ENCODE results near the gene DGKZ.

DNA sequence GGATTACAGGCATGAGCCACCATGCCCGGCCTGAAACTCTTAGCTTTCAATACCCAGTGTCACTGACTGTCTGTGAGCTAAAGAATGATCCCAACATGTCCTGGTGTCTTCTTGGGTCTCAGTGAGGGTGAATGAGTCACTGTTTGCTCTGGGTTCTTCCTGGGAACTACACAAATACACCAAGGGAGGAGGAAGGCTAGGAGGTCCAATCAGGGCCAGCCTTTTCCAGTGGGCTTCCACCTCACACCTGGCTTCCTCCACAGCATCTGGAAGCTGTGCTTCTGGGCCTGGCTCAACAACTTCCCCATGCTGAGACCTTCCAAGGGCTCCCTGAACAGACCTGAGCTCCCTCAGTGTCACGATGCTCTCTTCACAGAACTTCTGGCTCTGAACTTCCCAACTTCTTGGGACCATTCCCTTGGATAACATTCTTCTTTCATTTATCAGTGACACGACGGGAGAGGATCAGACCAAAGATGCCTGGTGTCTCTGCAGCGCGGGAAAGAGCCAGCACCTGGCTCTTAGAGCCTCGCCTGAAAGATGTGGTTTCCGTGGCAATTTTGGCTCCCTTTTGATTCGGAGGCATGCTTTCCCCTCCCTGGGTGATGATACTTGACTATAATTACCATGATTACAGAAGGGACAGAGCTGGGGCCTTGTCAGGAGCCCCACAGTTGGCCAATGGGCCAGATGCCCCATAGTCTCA, 66.7 kb downstream of the DGKZ start:
- TF ChIP-seq, protein P1, sequence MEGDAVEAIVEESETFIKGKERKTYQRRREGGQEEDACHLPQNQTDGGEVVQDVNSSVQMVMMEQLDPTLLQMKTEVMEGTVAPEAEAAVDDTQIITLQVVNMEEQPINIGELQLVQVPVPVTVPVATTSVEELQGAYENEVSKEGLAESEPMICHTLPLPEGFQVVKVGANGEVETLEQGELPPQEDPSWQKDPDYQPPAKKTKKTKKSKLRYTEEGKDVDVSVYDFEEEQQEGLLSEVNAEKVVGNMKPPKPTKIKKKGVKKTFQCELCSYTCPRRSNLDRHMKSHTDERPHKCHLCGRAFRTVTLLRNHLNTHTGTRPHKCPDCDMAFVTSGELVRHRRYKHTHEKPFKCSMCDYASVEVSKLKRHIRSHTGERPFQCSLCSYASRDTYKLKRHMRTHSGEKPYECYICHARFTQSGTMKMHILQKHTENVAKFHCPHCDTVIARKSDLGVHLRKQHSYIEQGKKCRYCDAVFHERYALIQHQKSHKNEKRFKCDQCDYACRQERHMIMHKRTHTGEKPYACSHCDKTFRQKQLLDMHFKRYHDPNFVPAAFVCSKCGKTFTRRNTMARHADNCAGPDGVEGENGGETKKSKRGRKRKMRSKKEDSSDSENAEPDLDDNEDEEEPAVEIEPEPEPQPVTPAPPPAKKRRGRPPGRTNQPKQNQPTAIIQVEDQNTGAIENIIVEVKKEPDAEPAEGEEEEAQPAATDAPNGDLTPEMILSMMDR (IDR thresholded peaks at IDR 0.05; ENCODE audit: low read depth, low read length): no peak
- no peak for TF ChIP-seq EZH2phosphoT487 (IDR thresholded peaks at IDR 0.05; ENCODE audit: low read depth)

Data from OCI-LY3 (cell line).